ENCODE data around the gene SAP30BP. TPM values are rescaled to one million over a fixed set of nuclear protein-coding genes. Genes with fewer than 3 reads are reported as not detected.

The SAP30BP gene
- total and polyA plus RNA-seq, 2 of the 8 experiments (the other 6 are each of a cell fraction or from before 2014, with no cell fraction given), result 63.3 to 79.9 TPM

- TF ChIP-seq PHF8 (conservative IDR thresholded peaks at IDR 0.05; ENCODE audit: low read depth, low read length) (no peak), JUND (IDR thresholded peaks at IDR 0.05; ENCODE audit: low read length) (no peak), YY1 (IDR thresholded peaks at IDR 0.05; ENCODE audit: low read depth, low read length) (no peak), POLR2A (IDR thresholded peaks at IDR 0.05; ENCODE audit: control extremely low read depth in 1 of 2, low read depth in 2 of 2, low read length in 2 of 2) (no peak), SRF (IDR thresholded peaks at IDR 0.05; ENCODE audit: low read depth, low read length) (no peak), RFX5 (IDR thresholded peaks at IDR 0.05; ENCODE audit: borderline replicate concordance, low read depth, low read length) (no peak)
Measured at GRCh38 chr17:75689441-75689873, 22.3 kb downstream of the SAP30BP start (continued).

Data from H1 (cell line).